Stimulated activated CD8-positive, alpha-beta memory T cell treated with anti-CD3 and anti-CD28 coated beads, Interleukin-12 subunit alpha, Interleukin-12 subunit beta, amount 100 ng/mL, for 24 hours (primary cell): Measurements from ENCODE around the gene NRXN3.

Source experiments
- DNase-seq: peaks from one replicate; pipeline ENCODE4 v3.0.0-alpha.2; 2020; ENCODE audit errors: extremely low read depth

NRXN3 gene

GRCh38 chr14:78798757-78799156 is 628.6 kb downstream of the NRXN3 start:
- no peak for DNase-seq

GRCh38 chr14:78805570-78805969 is 635.4 kb downstream of the NRXN3 start:
- no peak for DNase-seq

GRCh38 chr14:78823035-78823434 is 652.9 kb downstream of the NRXN3 start:
- DNase-seq = no peak

- no peak for DNase-seq
Observed at GRCh38 chr14:78823516-78823915, 653.3 kb downstream of the NRXN3 start.

GRCh38 chr14:78829274-78829673 is 659.1 kb downstream of the NRXN3 start:
- no peak for DNase-seq

GRCh38 chr14:78834766-78835451 is 664.7 kb downstream of the NRXN3 start:
- DNase-seq = no peak

GRCh38 chr14:78835909-78836308 is 665.7 kb downstream of the NRXN3 start:
- no peak for DNase-seq

GRCh38 chr14:78836777-78837176 is 666.6 kb downstream of the NRXN3 start:
- DNase-seq = no peak

- no peak for DNase-seq
Observed at GRCh38 chr14:78838959-78839358, 668.8 kb downstream of the NRXN3 start.

GRCh38 chr14:78840898-78841297 is 670.7 kb downstream of the NRXN3 start:
- DNase-seq = no peak

GRCh38 chr14:78847801-78848200 is 677.6 kb downstream of the NRXN3 start:
- DNase-seq = no peak

- DNase-seq = no peak
Observed at GRCh38 chr14:78848234-78848820, 678.2 kb downstream of the NRXN3 start.

- DNase-seq = no peak
Observed at GRCh38 chr14:78849952-78850351, 679.8 kb downstream of the NRXN3 start.

- DNase-seq = no peak
Observed at GRCh38 chr14:78851189-78851588, 681.0 kb downstream of the NRXN3 start.

GRCh38 chr14:78852040-78852439 is 681.9 kb downstream of the NRXN3 start:
- no peak for DNase-seq

- no peak for DNase-seq
Observed at GRCh38 chr14:78857974-78858373, 687.8 kb downstream of the NRXN3 start.

GRCh38 chr14:78863143-78863542 is 693.0 kb downstream of the NRXN3 start:
- no peak for DNase-seq

- DNase-seq = no peak
Observed at GRCh38 chr14:78872837-78873236, 702.7 kb downstream of the NRXN3 start.

GRCh38 chr14:78873581-78873980 is 703.4 kb downstream of the NRXN3 start:
- DNase-seq = no peak

GRCh38 chr14:78875049-78875448 is 704.9 kb downstream of the NRXN3 start:
- no peak for DNase-seq

- DNase-seq = no peak
Observed at GRCh38 chr14:78885884-78886283, 715.7 kb downstream of the NRXN3 start.

GRCh38 chr14:78897443-78897842 is 727.3 kb downstream of the NRXN3 start:
- DNase-seq = no peak

GRCh38 chr14:78902010-78902623 is 731.9 kb downstream of the NRXN3 start:
- no peak for DNase-seq
